Measurements from ENCODE around the gene PHF21A. TPM values are rescaled to one million over a fixed set of nuclear protein-coding genes. Genes with fewer than 3 reads are reported as not detected.

The PHF21A gene
- total and polyA plus RNA-seq, 10 of the 15 experiments (the other 5 are each of a cell fraction or from before 2014, with no cell fraction given) = 2.6 to 37.2 (median 16.0) TPM

GRCh38 chr11:45909594-45910475 lies 211.4 kb downstream of the PHF21A start:
- no peaks in the 10 kb centered on the region for H3K27me3 ChIP-seq (replicated peaks in 1 of 2; ENCODE audit: control insufficient read depth in 2 of 2, insufficient read depth in 2 of 2, low read length in 1 of 2)
- intact Hi-C loops (cut with micrococcal nuclease; ENCODE audit: unreplicated experiment) (no loop called here), in situ Hi-C loops (cut with MboI) (no loop called here)
- peaks cover 8 to 17% of the 10 kb centered on the region in 2 experiments for H3K36me3 ChIP-seq (ENCODE audit: control insufficient read depth in 2 of 2, insufficient read depth in 2 of 2, low read length in 1 of 2)
- H3K4me3 ChIP-seq = no peak overlapping the region
- ChIA-PET POLR2A (interaction anchor here (0.5 to 0.6 kb wide), 2 partner anchors 66 to 662 kb away, joined by 3 to 5 read pairs; no protein-coding TSS in a partner anchor), CTCF (interaction anchor here (1.3 kb wide), 1 partner anchor 97 kb away, joined by 3 read pairs; no protein-coding TSS in a partner anchor), RAD21 (ENCODE audit: unreplicated experiment) (no interaction called here), SMC1A (ENCODE audit: uncharacterized antibody, unreplicated experiment) (no interaction called here)
- no peak for FAIRE-seq
- BruUV-seq (replicated peaks) = no TSS peak
- no peak overlapping the region for H3K27ac ChIP-seq (ENCODE audit: control insufficient read depth, insufficient read depth)
- H2AFZ ChIP-seq (ENCODE audit: control insufficient read depth, low read depth, low read length) = no peak overlapping the region
- 87% methylated on average over 31 of the region's 32 CpGs for WGBS (ENCODE audit: insufficient coverage, insufficient replicate concordance, low lambda C conversion rate, missing lambda C conversion rate)
- no peaks in the 10 kb centered on the region for H3K79me2 ChIP-seq (ENCODE audit: control insufficient read depth, insufficient read depth, low read length)
- no peak overlapping the region for H3K4me2 ChIP-seq (ENCODE audit: control insufficient read depth, insufficient read depth)
- no peak for ATAC-seq
- H3K9me3 ChIP-seq (replicated peaks; ENCODE audit: control insufficient read depth, insufficient read depth, low read length) = no peaks in the 10 kb centered on the region
- TF ChIP-seq, protein P1, sequence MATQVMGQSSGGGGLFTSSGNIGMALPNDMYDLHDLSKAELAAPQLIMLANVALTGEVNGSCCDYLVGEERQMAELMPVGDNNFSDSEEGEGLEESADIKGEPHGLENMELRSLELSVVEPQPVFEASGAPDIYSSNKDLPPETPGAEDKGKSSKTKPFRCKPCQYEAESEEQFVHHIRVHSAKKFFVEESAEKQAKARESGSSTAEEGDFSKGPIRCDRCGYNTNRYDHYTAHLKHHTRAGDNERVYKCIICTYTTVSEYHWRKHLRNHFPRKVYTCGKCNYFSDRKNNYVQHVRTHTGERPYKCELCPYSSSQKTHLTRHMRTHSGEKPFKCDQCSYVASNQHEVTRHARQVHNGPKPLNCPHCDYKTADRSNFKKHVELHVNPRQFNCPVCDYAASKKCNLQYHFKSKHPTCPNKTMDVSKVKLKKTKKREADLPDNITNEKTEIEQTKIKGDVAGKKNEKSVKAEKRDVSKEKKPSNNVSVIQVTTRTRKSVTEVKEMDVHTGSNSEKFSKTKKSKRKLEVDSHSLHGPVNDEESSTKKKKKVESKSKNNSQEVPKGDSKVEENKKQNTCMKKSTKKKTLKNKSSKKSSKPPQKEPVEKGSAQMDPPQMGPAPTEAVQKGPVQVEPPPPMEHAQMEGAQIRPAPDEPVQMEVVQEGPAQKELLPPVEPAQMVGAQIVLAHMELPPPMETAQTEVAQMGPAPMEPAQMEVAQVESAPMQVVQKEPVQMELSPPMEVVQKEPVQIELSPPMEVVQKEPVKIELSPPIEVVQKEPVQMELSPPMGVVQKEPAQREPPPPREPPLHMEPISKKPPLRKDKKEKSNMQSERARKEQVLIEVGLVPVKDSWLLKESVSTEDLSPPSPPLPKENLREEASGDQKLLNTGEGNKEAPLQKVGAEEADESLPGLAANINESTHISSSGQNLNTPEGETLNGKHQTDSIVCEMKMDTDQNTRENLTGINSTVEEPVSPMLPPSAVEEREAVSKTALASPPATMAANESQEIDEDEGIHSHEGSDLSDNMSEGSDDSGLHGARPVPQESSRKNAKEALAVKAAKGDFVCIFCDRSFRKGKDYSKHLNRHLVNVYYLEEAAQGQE (IDR thresholded peaks at IDR 0.05; ENCODE audit: low read depth, low read length) = no peak
- no peak for TF ChIP-seq E2F8 (IDR thresholded peaks at IDR 0.05; ENCODE audit: low read depth, partially characterized antibody)
- TF ChIP-seq TCF3 (IDR thresholded peaks at IDR 0.05; ENCODE audit: borderline replicate concordance, insufficient read depth, low read depth, low read length) = no peak
- no peak for TF ChIP-seq CHD2 (IDR thresholded peaks at IDR 0.05; ENCODE audit: borderline replicate concordance, low read depth, low read length)
- TF ChIP-seq IRF4 (IDR thresholded peaks at IDR 0.05; ENCODE audit: low read depth, low read length) = no peak
- no peak for TF ChIP-seq KAT2A (conservative IDR thresholded peaks at IDR 0.05; ENCODE audit: control insufficient read depth, low read depth, low read length)
- no peak for TF ChIP-seq YY1 (IDR thresholded peaks at IDR 0.05; ENCODE audit: low read depth, low read length)
- TF ChIP-seq RFX5 (IDR thresholded peaks at IDR 0.05; ENCODE audit: low read depth, low read length) = no peak
- TF ChIP-seq TCF7 (IDR thresholded peaks at IDR 0.05; ENCODE audit: borderline replicate concordance) = no peak
- TF ChIP-seq KDM1A (IDR thresholded peaks at IDR 0.05; ENCODE audit: borderline replicate concordance) = no peak
- TF ChIP-seq POLR2A (IDR thresholded peaks at IDR 0.05; ENCODE audit: low read depth, low read length) = no peak
- TF ChIP-seq KLF5 (IDR thresholded peaks at IDR 0.05; ENCODE audit: partially characterized antibody) = no peak
- TF ChIP-seq, protein P2, sequence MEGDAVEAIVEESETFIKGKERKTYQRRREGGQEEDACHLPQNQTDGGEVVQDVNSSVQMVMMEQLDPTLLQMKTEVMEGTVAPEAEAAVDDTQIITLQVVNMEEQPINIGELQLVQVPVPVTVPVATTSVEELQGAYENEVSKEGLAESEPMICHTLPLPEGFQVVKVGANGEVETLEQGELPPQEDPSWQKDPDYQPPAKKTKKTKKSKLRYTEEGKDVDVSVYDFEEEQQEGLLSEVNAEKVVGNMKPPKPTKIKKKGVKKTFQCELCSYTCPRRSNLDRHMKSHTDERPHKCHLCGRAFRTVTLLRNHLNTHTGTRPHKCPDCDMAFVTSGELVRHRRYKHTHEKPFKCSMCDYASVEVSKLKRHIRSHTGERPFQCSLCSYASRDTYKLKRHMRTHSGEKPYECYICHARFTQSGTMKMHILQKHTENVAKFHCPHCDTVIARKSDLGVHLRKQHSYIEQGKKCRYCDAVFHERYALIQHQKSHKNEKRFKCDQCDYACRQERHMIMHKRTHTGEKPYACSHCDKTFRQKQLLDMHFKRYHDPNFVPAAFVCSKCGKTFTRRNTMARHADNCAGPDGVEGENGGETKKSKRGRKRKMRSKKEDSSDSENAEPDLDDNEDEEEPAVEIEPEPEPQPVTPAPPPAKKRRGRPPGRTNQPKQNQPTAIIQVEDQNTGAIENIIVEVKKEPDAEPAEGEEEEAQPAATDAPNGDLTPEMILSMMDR (IDR thresholded peaks at IDR 0.05 in 2 of 3, conservative IDR thresholded peaks at IDR 0.05 in 1 of 3; ENCODE audit: control insufficient read depth in 2 of 3, extremely low read depth in 1 of 3, insufficient read depth in 1 of 3, low read depth in 3 of 3, low read length in 3 of 3) = no peak
- TF ChIP-seq MTA2 (IDR thresholded peaks at IDR 0.05; ENCODE audit: low read depth) = no peak
- no peak for TF ChIP-seq ZNF622 (IDR thresholded peaks at IDR 0.05)
- no peaks in the 10 kb centered on the region for H3K4me1 ChIP-seq (ENCODE audit: control insufficient read depth, insufficient read depth, low read length)
- no peaks in the 10 kb centered on the region for H4K20me1 ChIP-seq (ENCODE audit: control insufficient read depth, insufficient read depth)
- DNase-seq (ENCODE audit: low read depth, low spot score) = no peak
- no peak overlapping the region for H3K9ac ChIP-seq (ENCODE audit: control insufficient read depth, insufficient read depth, low read length)

Measured in GM12878 (cell line).